Esophagus (tissue), 2 donors: Measurements from ENCODE around the gene ZIC1. TPM values are rescaled to one million over a fixed set of nuclear protein-coding genes. Genes with fewer than 3 reads are reported as not detected.

Experiments
- H3K27ac ChIP-seq, 2 donors: one replicate each; pipeline ENCODE4 v1.5.1; 2013; ENCODE audit warnings: low read depth in 2 of 2, mild to moderate bottlenecking in 2 of 2, inconsistent platforms in 1 of 2, low read length in 1 of 2, moderate library complexity in 1 of 2
- H3K27me3 ChIP-seq, 2 donors: one replicate each; pipeline ENCODE4 v1.6.1; 2013; ENCODE audit warnings: low read length in 2 of 2, control low read depth in 1 of 2, mild to moderate bottlenecking in 1 of 2; ENCODE audit not compliant: insufficient read depth in 2 of 2, control insufficient read depth in 1 of 2
- H3K36me3 ChIP-seq, 2 donors: one replicate each; pipeline ENCODE4 v1.6.1; 2013; ENCODE audit warnings: low read length in 1 of 2; ENCODE audit not compliant: control insufficient read depth in 2 of 2, insufficient read depth in 2 of 2
- H3K4me1 ChIP-seq, 2 donors: one replicate each; pipeline ENCODE4 v1.6.1; 2013; ENCODE audit warnings: low read length in 1 of 2; ENCODE audit not compliant: control insufficient read depth in 2 of 2, insufficient read depth in 2 of 2
- H3K4me3 ChIP-seq, 2 donors: one replicate each; pipeline ENCODE4 v1.5.1; 2013; ENCODE audit warnings: low read length in 2 of 2, mild to moderate bottlenecking in 2 of 2, low read depth in 1 of 2, moderate library complexity in 1 of 2
- H3K9me3 ChIP-seq, 2 donors: one replicate each; pipeline ENCODE4 v1.6.1; 2013; ENCODE audit warnings: mild to moderate bottlenecking in 2 of 2, low read depth in 1 of 2, low read length in 1 of 2, moderate library complexity in 1 of 2; ENCODE audit not compliant: control insufficient read depth in 2 of 2, insufficient read depth in 1 of 2
- WGBS, 2 donors: extraction: QIAGEN DNeasy Blood & Tissue Kit; methylation state at CpG; one replicate each; pipeline ENCODE4 v1.1.7; 2013; 5-methylcytosine and 5-hydroxymethylcytosine counted together
- polyA plus RNA-seq, 2 donors: library from polyadenylated mRNA; stranded (reverse); fragments of 200-250 nt; gene quantifications; one replicate each; pipeline ENCODE4 v1.2.3, GENCODE V29; 2013
- donor health status: healthy with polysubstance abuse.
- donor health status: Bipolar disorder and iron deficiency.

Gene ZIC1
- polyA plus RNA-seq, 2 donors, result not detected

DNA sequence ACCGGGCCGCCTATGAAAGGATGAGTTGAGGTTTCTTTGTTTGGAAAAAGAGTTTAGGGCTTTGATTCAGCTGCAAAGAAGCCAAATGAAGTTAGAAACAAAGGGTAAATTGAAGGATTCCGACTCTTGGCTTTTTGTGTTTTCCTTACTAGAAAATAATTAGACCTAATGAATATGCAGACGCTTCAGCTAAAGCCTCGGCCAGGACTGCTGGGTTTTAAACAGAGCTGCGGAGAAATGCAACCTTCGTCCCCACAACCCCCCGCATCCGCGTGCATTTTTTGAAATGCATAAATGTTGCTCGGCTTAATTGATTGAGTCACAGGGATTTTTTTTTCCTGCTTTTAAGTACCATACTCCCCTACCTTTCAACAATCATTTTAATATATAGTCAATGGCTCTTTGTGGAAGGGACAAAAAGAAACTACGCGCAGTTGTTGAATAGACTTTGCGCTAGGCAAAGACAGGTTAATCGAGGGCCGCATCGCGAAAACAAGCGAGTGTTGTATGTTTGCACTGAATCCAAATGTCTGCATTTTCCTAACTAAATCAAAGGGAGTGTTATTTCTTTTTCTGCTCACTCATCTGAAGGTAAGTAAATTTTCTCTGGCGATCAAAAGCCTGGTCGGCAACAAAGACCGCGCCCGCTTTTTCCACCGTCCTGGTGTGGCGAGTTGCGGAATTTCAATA lies 1.5 kb upstream of the ZIC1 start:
- Histone ChIP-seq H3K4me3 (peak overlapping the region in 1 of 2 donors; percentile 11), H3K9me3 (peaks cover 16 to 44% of the 10 kb centered on the region in 2 donors), H3K4me1 (peaks cover 11 to 12% of the 10 kb centered on the region in 2 donors), H3K36me3 (no peaks in the 10 kb centered on the region), H3K27ac (no peak overlapping the region), H3K27me3 (peaks cover 5 to 81% of the 10 kb centered on the region in 2 donors)
- 19 to 22% methylated on average over 27 of the region's 27 CpGs for WGBS, 2 donors

DNA sequence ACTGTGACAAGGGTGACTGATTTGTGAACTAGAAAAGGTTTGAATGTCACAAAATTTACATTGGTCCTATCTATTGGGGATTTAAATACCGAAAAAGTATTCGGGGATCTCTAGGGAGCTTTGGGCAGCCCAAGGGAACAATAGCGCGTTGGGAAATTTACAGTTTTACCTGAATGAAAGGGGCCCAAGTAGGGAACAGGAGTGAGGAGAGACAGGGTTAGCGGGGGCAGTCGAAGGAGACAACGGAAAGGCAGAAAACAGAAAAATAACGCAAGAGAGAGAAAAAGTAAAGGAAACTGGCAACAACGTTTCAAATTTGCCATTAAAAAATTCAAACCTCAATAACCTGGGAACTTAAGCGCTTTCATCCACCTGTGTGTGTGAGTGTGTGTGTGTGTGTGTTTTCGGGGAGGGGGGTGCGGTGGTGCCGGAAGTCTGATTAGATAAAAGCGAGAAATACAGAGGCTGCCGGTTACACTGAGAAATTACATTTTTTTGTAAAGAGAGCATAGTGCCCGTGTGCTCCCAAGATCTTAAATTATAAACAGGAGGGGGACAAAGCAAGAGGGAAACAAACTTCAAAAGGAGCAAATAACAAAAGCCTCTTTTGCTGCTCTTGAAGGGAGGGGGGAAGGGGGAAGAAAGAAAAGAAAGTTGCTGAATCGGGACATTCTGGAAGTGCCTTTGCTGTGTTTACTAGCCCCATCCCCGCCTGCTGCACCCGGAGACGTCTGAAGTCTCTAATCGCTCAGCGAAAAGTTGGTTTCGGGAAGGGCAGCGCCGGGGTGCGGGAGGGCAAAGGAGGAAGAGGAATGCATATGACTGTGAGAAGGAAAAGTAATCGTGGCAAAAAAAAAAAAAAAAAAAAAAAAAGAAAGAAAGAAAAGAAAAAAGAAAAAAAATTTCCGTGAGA lies 721 bp upstream of the ZIC1 start:
- peaks cover 11 to 12% of the 10 kb centered on the region in 2 donors for H3K4me1 ChIP-seq
- H3K9me3 ChIP-seq, result peaks cover 16 to 46% of the 10 kb centered on the region in 2 donors
- no peak overlapping the region for H3K4me3 ChIP-seq
- H3K36me3 ChIP-seq, result no peaks in the 10 kb centered on the region
- no peak overlapping the region for H3K27ac ChIP-seq
- whole genome bisulfite sequencing, 2 donors, result 15 to 21% methylated on average over 28 of the region's 28 CpGs
- H3K27me3 ChIP-seq, result peaks cover 5 to 88% of the 10 kb centered on the region in 2 donors

DNA sequence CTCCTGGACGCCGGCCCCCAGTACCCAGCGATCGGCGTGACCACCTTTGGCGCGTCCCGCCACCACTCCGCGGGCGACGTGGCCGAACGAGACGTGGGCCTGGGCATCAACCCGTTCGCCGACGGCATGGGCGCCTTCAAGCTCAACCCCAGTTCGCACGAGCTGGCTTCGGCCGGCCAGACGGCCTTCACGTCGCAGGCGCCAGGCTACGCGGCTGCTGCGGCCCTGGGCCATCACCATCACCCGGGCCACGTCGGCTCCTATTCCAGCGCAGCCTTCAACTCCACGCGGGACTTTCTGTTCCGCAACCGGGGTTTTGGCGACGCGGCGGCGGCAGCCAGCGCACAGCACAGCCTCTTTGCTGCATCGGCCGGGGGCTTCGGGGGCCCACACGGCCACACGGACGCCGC lies 956 bp downstream of the ZIC1 start:
- H3K27me3 ChIP-seq, result peaks cover 5 to 86% of the 10 kb centered on the region in 2 donors
- no peak overlapping the region for H3K27ac ChIP-seq
- WGBS, 2 donors, result 9 to 10% methylated on average over 52 of the region's 52 CpGs
- H3K4me1 ChIP-seq, result peaks cover 11 to 12% of the 10 kb centered on the region in 2 donors
- peaks cover 16 to 42% of the 10 kb centered on the region in 2 donors for H3K9me3 ChIP-seq
- no peaks in the 10 kb centered on the region for H3K36me3 ChIP-seq
- H3K4me3 ChIP-seq, result peak overlapping the region in 1 of 2 donors; percentile 21

DNA sequence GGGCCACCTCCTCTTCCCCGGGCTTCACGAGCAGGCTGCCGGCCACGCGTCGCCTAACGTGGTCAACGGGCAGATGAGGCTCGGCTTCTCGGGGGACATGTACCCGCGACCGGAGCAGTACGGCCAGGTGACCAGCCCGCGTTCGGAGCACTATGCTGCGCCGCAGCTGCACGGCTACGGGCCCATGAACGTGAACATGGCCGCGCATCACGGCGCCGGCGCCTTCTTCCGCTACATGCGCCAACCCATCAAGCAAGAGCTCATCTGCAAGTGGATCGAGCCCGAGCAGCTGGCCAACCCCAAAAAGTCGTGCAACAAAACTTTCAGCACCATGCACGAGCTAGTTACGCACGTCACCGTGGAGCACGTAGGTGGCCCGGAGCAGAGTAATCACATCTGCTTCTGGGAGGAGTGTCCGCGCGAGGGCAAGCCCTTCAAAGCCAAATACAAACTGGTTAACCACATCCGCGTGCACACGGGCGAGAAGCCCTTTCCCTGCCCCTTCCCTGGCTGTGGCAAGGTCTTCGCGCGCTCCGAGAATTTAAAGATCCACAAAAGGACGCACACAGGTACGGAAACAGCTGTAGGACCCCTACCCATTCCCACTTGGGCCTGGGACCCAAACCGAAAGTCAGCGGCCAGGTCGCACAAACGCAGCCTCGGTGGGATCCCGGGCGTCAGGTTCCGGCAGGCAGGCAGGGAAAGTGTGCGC lies 1.5 kb downstream of the ZIC1 start:
- Histone ChIP-seq H3K27me3 (peaks cover 5 to 84% of the 10 kb centered on the region in 2 donors), H3K36me3 (no peaks in the 10 kb centered on the region), H3K4me3 (peak overlapping the region; percentile 21 to 35), H3K27ac (no peak overlapping the region), H3K9me3 (peaks cover 16 to 41% of the 10 kb centered on the region in 2 donors), H3K4me1 (peaks cover 11 to 12% of the 10 kb centered on the region in 2 donors)
- WGBS, 2 donors, result 5 to 7% methylated on average over 59 to 61 of the region's 61 CpGs

- Histone ChIP-seq H3K4me3 (peak overlapping the region; percentile 21 to 35), H3K36me3 (no peaks in the 10 kb centered on the region), H3K4me1 (peaks cover 11 to 12% of the 10 kb centered on the region in 2 donors), H3K27me3 (peaks cover 7 to 77% of the 10 kb centered on the region in 2 donors), H3K9me3 (peaks cover 16 to 38% of the 10 kb centered on the region in 2 donors), H3K27ac (no peak overlapping the region)
- WGBS, 2 donors, result 5 to 6% methylated on average over 14 of the region's 14 CpGs
Measured at GRCh38 chr3:147411238-147411814, 2.2 kb downstream of the ZIC1 start.

DNA sequence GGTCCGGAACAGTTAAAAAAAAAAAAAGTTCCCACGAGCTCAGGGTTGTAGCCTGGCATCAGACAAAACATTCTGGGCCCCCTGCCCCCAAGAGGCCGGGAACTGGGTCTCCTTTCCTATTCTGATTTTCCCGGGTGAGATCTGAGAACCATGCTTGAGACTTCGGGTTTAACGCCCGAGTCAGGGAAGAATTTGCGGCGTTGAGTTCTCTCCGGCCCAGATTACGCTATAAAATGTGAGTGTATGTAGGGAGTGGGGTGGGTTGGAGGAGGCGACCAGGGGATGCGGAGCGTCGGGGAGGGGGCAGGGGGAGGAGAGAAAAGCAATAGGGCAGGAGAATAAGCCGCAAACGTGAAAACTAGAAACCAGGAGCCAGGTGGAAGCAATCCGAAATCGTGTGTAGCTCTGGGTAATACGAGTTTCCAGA lies 2.7 kb downstream of the ZIC1 start:
- Histone ChIP-seq H3K4me1 (peaks cover 11 to 12% of the 10 kb centered on the region in 2 donors), H3K27ac (no peak overlapping the region), H3K4me3 (no peak overlapping the region), H3K27me3 (peaks cover 3 to 72% of the 10 kb centered on the region in 2 donors), H3K36me3 (no peaks in the 10 kb centered on the region), H3K9me3 (peaks cover 16 to 38% of the 10 kb centered on the region in 2 donors)
- WGBS, 2 donors, result 16 to 18% methylated on average over 20 of the region's 20 CpGs

DNA sequence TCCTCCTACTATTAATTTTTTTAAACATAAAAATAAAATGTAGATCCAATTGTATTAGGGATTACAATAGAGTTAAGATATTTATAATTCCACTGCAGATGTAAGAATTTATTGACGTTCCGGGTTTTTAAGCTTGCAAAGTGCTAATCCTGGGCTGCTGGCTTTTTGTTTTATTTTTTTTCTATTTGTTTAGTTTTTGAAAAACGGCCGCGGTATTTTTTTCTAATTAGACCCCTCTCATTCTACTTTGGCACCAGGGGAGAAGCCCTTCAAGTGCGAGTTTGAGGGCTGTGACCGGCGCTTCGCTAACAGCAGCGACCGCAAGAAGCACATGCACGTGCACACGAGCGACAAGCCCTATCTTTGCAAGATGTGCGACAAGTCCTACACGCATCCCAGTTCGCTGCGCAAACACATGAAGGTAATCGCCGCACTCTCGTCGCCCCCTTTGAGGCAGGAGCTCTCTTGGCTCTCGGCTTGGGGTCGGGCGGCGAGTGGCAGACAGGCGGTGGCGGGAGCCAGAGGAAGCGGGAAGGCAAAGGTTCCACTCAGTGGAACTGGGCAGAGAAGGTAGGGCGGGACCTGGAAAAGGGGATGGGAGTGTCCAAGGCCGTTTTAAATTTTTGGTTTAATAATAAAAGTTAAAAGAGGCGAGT lies 3.2 kb downstream of the ZIC1 start:
- H3K36me3 ChIP-seq, result no peaks in the 10 kb centered on the region
- 16 to 23% methylated on average over 32 of the region's 32 CpGs for WGBS, 2 donors
- peaks cover 11 to 12% of the 10 kb centered on the region in 2 donors for H3K4me1 ChIP-seq
- peaks cover 3 to 66% of the 10 kb centered on the region in 2 donors for H3K27me3 ChIP-seq
- peaks cover 16 to 38% of the 10 kb centered on the region in 2 donors for H3K9me3 ChIP-seq
- H3K4me3 ChIP-seq, result no peak overlapping the region
- H3K27ac ChIP-seq, result no peak overlapping the region

DNA sequence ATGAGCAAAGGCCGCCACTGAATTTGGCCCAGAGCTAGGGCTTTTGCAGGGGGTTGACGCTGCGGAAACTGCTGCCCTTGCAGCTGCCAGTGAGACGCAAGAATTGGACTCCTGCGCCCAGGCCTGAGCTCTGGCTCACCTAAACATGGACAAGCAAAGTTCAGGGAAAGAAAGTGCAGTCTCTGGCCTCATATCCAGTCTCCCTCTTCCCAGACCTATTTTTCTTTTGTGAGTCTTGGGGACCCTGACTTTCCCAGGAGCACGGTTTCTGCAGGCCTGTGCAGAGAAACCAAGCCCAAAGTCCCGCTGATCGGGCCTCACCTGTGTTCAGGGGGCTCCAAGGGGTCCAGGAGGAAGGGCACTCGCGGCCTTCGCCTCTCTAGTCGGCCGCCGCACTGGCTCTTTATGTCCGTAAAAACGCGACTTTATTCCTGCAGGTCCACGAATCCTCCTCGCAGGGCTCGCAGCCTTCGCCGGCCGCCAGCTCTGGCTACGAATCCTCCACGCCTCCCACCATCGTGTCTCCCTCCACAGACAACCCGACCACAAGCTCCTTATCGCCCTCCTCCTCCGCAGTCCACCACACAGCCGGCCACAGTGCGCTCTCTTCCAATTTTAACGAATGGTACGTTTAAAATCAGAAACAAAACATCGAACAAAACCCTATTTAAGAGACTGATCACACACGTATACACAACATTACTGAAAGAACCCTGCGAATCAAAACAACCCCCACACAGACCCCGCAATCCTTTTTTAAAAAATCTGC lies 3.9 kb downstream of the ZIC1 start:
- peaks cover 16 to 38% of the 10 kb centered on the region in 2 donors for H3K9me3 ChIP-seq
- peak overlapping the region in 1 of 2 donors; percentile 28 for H3K4me3 ChIP-seq
- H3K4me1 ChIP-seq, result peaks cover 11 to 12% of the 10 kb centered on the region in 2 donors
- WGBS, 2 donors, result 9 to 12% methylated on average over 37 of the region's 37 CpGs
- peaks cover 3 to 61% of the 10 kb centered on the region in 2 donors for H3K27me3 ChIP-seq
- no peak overlapping the region for H3K27ac ChIP-seq
- H3K36me3 ChIP-seq, result no peaks in the 10 kb centered on the region
